ENCODE data around the gene FOXO3.

FOXO3 gene

DNA sequence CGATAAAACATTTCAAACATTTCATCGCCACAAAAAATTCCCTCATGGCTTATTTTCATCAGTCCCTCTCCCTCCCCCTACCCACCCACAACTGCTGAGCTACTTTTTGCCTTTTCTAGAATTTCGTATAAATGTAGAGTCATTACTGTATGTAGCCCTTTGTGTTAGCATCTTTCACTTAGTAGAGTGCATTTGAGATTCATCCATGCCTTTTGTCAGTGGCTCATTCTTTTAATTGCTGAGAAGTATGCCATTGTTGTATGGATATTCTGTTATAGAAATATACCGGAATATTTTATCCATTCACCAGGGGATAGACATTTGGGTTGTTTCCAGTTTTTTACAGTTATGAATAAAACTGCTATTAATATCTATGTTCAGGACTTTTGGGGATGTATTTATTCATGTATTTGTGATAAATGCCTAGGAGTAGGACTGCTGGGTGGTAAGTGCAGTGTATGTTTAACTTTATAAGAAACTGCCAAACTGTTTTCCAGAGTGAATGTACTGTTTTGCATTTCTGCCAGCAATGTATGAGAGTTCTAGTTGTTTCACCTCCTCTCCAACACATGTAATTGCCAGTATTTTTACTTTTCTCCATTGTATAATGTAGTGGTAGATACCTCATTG, 50.4 kb downstream of the FOXO3 start:
- TF ChIP-seq EZH2phosphoT487 (IDR thresholded peaks at IDR 0.05; ENCODE audit: low read depth) = no peak
- TF ChIP-seq, protein P1, sequence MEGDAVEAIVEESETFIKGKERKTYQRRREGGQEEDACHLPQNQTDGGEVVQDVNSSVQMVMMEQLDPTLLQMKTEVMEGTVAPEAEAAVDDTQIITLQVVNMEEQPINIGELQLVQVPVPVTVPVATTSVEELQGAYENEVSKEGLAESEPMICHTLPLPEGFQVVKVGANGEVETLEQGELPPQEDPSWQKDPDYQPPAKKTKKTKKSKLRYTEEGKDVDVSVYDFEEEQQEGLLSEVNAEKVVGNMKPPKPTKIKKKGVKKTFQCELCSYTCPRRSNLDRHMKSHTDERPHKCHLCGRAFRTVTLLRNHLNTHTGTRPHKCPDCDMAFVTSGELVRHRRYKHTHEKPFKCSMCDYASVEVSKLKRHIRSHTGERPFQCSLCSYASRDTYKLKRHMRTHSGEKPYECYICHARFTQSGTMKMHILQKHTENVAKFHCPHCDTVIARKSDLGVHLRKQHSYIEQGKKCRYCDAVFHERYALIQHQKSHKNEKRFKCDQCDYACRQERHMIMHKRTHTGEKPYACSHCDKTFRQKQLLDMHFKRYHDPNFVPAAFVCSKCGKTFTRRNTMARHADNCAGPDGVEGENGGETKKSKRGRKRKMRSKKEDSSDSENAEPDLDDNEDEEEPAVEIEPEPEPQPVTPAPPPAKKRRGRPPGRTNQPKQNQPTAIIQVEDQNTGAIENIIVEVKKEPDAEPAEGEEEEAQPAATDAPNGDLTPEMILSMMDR (IDR thresholded peaks at IDR 0.05; ENCODE audit: low read depth, low read length) = no peak
- H3K9ac ChIP-seq (ENCODE audit: low read length) = no peak overlapping the region
- H3K9me3 ChIP-seq (ENCODE audit: insufficient read depth, low read length) = no peaks in the 10 kb centered on the region
- H3K27ac ChIP-seq (ENCODE audit: low read length) = no peak overlapping the region
- H3K4me1 ChIP-seq (ENCODE audit: low read length) = no peaks in the 10 kb centered on the region
- no peaks in the 10 kb centered on the region for H3K79me2 ChIP-seq (ENCODE audit: low read length)
- no peak overlapping the region for H3K4me3 ChIP-seq (ENCODE audit: low read length)
- H3K27me3 ChIP-seq (ENCODE audit: low read depth, low read length) = no peaks in the 10 kb centered on the region; the same call in 1 of the 2 replicates
- no peaks in the 10 kb centered on the region for H4K20me1 ChIP-seq (ENCODE audit: insufficient read depth, low read length)
- H3K4me2 ChIP-seq (ENCODE audit: low read length) = no peak overlapping the region
- no peak overlapping the region for H2AFZ ChIP-seq (ENCODE audit: low read depth, low read length)
- no peaks in the 10 kb centered on the region for H3K36me3 ChIP-seq (replicated peaks; ENCODE audit: low read depth, low read length)

DNA sequence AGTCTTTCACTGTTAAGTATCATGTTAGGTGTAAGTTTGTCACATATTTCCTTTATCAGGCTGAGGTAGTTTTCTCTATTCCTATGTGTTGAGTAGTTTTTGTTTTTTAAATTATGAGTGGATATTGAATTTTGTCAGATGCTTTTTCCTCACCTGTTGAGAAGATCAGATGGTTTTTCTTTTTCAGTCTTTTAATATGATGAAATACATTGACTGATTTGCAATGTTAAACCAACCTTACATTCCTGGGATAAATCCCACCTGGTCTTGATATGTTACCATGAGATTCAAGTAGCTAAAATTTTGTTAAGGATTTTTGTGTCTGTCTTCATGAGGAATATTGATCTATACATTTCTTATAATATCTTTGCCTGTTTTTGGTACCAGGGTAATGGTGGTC, 52.1 kb downstream of the FOXO3 start:
- Histone ChIP-seq H2AFZ (ENCODE audit: low read depth, low read length) (no peak overlapping the region), H3K9me3 (ENCODE audit: insufficient read depth, low read length) (no peaks in the 10 kb centered on the region), H3K4me3 (ENCODE audit: low read length) (no peak overlapping the region), H3K4me2 (ENCODE audit: low read length) (no peak overlapping the region), H3K4me1 (ENCODE audit: low read length) (no peaks in the 10 kb centered on the region), H4K20me1 (ENCODE audit: insufficient read depth, low read length) (no peaks in the 10 kb centered on the region), H3K27ac (ENCODE audit: low read length) (no peak overlapping the region), H3K9ac (ENCODE audit: low read length) (no peak overlapping the region), H3K79me2 (ENCODE audit: low read length) (no peaks in the 10 kb centered on the region), H3K36me3 (replicated peaks; ENCODE audit: low read depth, low read length) (no peaks in the 10 kb centered on the region), H3K27me3 (ENCODE audit: low read depth, low read length) (no peaks in the 10 kb centered on the region; the same call in 1 of the 2 replicates)
- no peak for TF ChIP-seq EZH2phosphoT487 (IDR thresholded peaks at IDR 0.05; ENCODE audit: low read depth)
- TF ChIP-seq, protein P1 (IDR thresholded peaks at IDR 0.05; ENCODE audit: low read depth, low read length) = no peak

DNA sequence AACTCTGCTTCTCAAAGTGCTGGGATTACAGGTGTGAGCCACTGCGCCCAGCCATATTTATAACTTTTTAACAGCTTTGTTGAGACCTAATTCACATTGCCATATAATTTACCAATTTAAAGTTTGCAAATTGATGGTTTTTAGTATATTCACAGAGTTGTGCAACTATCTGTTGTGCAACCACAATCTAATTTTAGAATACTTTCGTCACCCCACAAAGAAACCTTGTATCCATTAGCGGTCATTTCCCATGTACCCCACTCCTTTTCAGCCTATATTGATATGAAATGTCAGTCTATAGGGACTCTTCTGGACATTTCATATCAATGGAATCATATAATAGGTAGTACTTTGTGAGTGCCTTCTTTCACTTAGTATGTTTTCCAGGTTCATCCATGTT, 55.8 kb downstream of the FOXO3 start:
- no peaks in the 10 kb centered on the region for H3K9me3 ChIP-seq (ENCODE audit: insufficient read depth, low read length)
- no peaks in the 10 kb centered on the region; the same call in 1 of the 2 replicates for H3K27me3 ChIP-seq (ENCODE audit: low read depth, low read length)
- H3K4me3 ChIP-seq (ENCODE audit: low read length) = no peak overlapping the region
- H3K36me3 ChIP-seq (replicated peaks; ENCODE audit: low read depth, low read length) = no peaks in the 10 kb centered on the region
- H3K9ac ChIP-seq (ENCODE audit: low read length) = no peak overlapping the region
- H3K27ac ChIP-seq (ENCODE audit: low read length) = no peak overlapping the region
- no peak overlapping the region for H2AFZ ChIP-seq (ENCODE audit: low read depth, low read length)
- peaks cover 6% of the 10 kb centered on the region for H3K4me1 ChIP-seq (ENCODE audit: low read length)
- no peak overlapping the region for H3K4me2 ChIP-seq (ENCODE audit: low read length)
- H4K20me1 ChIP-seq (ENCODE audit: insufficient read depth, low read length) = no peaks in the 10 kb centered on the region
- H3K79me2 ChIP-seq (ENCODE audit: low read length) = no peaks in the 10 kb centered on the region
- TF ChIP-seq, protein P1 (IDR thresholded peaks at IDR 0.05; ENCODE audit: low read depth, low read length) = no peak
- no peak for TF ChIP-seq EZH2phosphoT487 (IDR thresholded peaks at IDR 0.05; ENCODE audit: low read depth)

DNA sequence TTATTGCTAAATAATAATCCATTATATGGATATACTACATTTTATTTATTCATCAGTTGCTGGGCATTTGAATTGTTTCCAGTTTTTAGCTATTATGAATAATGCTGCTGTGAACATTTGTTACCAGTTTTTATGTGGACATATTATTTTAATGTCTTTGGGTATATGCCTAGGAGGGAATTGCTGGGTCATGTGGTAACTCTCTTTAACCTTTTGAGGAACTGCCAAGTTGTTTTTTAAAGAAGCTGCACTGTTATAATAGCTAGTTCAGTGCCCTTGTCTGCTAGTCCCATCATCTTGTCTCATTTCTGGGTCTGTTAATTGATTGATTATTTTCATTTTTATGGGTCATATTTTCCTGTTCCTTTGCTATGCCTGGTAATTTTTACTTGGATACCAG, 56.3 kb downstream of the FOXO3 start:
- peaks cover 6% of the 10 kb centered on the region for H3K4me1 ChIP-seq (ENCODE audit: low read length)
- no peaks in the 10 kb centered on the region; the same call in 1 of the 2 replicates for H3K27me3 ChIP-seq (ENCODE audit: low read depth, low read length)
- H3K36me3 ChIP-seq (replicated peaks; ENCODE audit: low read depth, low read length) = no peaks in the 10 kb centered on the region
- no peak overlapping the region for H3K4me3 ChIP-seq (ENCODE audit: low read length)
- no peak overlapping the region for H3K4me2 ChIP-seq (ENCODE audit: low read length)
- H4K20me1 ChIP-seq (ENCODE audit: insufficient read depth, low read length) = no peaks in the 10 kb centered on the region
- no peak overlapping the region for H3K9ac ChIP-seq (ENCODE audit: low read length)
- H2AFZ ChIP-seq (ENCODE audit: low read depth, low read length) = no peak overlapping the region
- no peaks in the 10 kb centered on the region for H3K9me3 ChIP-seq (ENCODE audit: insufficient read depth, low read length)
- no peak overlapping the region for H3K27ac ChIP-seq (ENCODE audit: low read length)
- no peak for TF ChIP-seq EZH2phosphoT487 (IDR thresholded peaks at IDR 0.05; ENCODE audit: low read depth)
- TF ChIP-seq, protein P1 (IDR thresholded peaks at IDR 0.05; ENCODE audit: low read depth, low read length) = no peak
- H3K79me2 ChIP-seq (ENCODE audit: low read length) = no peaks in the 10 kb centered on the region

Data from OCI-LY3 (cell line).